Inferior parietal cortex (tissue), 1 donor: ENCODE data around the gene TRIM40.
A peak's percentile ranks its signal among the peaks of the same experiment; 100 is the strongest.
"Not testable (repeated sequence)": the region's sequence is repeated elsewhere in the genome, so short reads cannot be mapped to it uniquely, and the experiment has no call there.

Experiments
- DNase-seq: peaks from one replicate; pipeline ENCODE4 v3.0.0-alpha.2; 2016; ENCODE audit errors: extremely low spot score

The TRIM40 gene

DNA sequence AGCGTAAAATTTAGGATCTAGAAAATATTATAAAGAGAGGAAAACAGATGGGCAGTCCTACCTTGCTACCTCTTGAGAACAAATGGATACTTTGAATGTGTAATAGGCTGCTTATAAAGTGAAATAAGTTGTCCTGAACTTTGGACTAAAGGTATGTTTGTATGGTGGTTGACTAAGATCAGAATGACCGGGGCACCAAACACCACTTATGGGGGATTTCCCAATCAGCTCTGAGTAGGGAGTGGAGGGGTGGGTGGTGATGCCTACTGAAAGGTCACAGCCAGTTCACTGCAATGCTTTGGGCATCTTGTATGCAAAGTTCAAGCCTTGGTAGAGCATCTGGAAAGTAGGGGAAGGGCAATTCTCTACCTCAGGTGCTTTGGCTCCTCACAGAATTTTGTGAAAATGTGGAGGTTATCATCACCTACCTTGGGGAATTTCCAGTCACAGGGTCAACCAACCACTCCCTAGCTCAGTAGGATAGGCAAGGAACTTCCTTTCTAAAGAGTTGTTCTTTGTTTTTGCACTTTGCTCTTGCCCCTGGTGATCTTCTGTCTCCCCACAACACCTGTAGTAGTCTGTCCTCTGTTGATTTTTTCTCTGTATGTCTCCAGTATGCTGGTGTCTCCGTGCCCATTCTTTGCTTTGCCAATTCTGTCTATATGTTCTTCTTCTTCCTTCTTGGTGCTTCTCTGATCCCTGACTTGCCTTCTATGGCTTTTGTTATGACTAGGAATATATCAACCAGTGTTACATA is 22.8 kb upstream of the TRIM40 start, which contains the start of gene TRIM31:
Gene TRIM31, minus strand, starts transcription at position 88 of the 757 bp plus-strand sequence. CDS start 285 bp downstream, outside the sequence.
- DNase-seq = no peak

DNA sequence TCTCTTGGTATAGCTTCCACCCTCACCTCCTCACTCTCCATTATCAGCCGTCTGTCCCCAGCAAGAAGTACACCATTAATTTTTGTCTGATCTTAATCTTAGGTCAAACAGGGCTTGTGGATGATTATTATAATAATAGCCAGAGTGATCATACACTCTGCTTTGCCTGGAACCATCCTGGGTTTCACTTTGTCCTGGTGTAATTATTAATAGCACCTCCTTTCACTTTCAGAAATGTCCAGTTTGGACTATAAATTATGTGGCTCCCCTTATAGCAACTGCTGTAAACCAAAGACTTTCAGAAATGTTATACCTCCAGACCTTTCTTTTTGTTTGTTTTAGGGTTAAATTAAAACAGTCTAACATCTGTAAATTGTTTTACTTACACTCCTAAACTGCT is 22.1 kb upstream of the TRIM40 start:
- DNase-seq = no peak

DNA sequence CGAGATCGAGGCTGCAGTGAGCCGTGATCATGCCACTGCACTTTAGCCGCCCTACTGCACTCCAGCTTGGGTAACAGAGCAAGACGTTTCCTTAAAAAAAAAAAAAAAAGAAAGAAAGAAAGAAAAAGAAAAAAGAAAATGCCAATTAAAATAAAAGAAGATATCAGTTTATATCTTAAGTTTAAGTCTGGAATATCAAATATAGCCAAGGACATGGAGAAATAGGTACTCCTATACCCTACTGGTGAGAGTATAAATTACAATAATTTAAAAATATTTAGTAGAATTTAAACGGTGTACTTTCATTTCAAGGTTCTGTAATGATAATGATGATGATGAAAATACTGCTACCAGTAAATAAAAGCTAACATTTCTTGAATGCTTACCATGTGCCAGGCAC is 19.2 kb upstream of the TRIM40 start:
- no peak for DNase-seq

GRCh38 chr6:30118691-30119090 is 17.2 kb upstream of the TRIM40 start:
- DNase-seq = not testable (repeated sequence)

DNA sequence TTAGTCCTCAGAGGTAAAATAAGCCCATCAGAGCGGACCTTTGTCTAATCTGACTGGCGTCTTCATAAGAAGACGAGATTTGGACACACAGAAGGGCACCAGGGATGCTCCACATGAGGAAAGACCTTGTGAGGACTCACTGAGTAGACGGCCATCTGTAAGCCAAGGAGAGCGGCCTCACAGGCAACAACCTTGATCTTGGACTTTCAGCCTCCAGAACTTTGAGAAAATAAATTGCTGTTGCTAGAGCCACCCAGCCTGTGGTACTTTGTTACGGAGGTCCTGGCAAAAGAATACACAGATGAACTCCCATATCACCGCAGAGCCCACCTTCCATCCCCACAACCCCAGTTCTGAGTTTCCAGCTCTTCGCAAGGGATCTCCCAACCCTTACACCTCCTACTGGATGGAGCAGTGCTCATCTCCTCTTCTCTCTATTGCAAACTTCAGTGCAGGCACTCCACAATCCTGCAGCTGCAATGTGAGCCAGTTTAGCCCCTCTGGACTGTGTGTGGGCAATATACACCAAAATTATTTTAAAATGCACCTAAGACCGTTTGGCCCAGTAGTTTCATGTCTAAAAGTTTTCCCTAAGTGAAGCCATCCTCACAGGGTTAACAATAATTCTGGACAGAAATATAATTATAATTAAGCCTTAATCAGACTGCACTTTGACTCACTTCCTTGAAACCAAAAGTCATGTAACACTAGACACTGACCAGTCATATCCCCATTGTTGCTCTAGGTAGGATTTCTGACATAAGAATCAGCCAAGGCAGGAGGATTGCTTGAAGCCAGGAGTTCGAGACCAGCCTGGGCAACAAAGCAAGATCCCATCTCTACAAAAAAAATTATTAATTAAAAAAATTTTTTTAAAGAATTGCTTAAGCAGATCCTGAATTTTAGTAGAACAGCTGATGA is 14.2 kb upstream of the TRIM40 start:
- DNase-seq = no peak

- DNase-seq = no peak
Measured at GRCh38 chr6:30122515-30122914, 13.4 kb upstream of the TRIM40 start.

DNA sequence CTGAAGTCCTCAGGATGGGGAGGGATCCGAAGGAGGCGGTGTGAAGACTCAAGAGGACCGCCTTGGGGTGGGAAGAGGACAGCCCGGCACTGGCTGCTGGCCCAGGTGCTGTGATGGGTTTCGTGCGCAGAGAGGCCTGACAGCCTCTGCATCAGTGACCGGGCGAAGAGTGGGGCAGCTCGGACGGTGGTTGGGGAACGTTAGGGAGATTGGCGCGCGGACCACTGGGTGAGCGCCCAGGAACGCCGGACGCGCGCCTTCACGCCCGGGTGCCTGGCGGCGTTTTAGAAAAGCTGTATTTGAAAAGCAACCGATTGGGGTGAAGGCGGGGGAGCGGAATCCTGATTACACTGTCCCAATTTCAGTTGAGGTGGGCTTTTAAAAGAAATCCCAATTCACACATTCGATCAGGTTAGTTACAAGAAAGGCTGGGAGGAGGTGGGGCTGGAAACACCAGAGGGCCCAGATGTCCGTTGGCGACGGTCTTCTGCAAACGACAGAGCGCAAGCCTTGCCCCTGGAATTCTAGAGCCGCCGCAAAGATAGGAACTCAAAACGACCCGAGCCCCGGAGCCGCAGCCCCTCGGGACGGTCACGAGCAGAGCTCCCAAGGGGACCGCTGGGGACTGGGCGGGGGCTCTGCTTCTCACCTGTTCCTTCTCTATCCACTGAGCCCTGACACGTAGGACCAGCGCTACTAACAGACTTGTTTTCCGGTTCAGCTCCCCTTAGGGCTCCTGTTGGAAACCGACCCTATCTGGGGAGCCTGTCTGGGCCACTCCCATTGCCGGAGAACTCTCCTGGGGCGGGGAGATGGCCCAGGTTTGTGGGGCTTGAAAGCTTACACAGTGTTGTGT is 8.5 kb upstream of the TRIM40 start:
- DNase-seq = no peak

DNA sequence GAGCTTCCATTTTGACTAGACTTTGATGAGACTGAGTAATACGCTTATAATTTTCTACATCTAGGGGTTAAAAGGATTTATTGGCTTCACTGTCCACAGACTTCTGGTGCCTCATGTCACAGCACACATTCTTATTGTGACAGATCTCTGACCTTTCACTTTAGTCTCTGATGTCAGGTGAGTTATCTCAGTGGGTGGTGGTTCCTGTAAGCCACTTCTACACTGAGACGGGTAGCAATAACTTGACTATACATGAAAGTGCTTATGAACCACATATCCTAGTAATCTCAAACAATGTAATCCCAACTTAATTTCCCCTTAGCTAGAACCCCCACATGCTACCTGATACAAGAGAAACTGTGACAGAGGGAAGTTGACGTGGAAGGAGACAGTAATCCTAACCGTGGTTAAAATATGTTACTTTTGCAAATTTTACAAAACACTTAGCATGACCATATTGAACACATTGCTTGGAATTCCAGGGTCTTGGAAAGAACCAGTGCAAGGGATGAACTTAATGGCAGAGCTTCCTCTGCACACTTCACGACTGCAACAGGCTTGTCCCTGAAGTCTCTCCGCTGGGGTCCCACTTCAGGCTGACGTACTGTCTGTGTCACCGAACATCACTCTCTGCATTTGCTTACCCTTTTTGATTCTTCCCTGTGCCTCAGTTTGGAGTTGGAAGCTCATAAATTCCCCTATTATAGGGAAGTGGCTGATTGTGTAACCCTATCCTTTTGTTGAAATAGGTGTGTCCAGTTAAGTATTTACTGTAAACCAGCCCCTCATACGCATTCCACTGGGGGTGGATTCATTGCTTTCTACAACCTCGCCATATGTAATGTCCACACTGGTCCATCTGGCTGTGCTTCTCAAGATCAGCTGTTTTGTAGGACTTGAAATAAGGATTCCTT is 6.4 kb upstream of the TRIM40 start:
- no peak for DNase-seq

GRCh38 chr6:30130179-30130679 is 5.7 kb upstream of the TRIM40 start:
- no peak for DNase-seq

GRCh38 chr6:30130887-30131862 is 4.8 kb upstream of the TRIM40 start:
- DNase-seq = peak; percentile 83

GRCh38 chr6:30131947-30132497 is 3.9 kb upstream of the TRIM40 start:
- DNase-seq = no peak

GRCh38 chr6:30135147-30135546 is 793 bp upstream of the TRIM40 start:
- no peak for DNase-seq

DNA sequence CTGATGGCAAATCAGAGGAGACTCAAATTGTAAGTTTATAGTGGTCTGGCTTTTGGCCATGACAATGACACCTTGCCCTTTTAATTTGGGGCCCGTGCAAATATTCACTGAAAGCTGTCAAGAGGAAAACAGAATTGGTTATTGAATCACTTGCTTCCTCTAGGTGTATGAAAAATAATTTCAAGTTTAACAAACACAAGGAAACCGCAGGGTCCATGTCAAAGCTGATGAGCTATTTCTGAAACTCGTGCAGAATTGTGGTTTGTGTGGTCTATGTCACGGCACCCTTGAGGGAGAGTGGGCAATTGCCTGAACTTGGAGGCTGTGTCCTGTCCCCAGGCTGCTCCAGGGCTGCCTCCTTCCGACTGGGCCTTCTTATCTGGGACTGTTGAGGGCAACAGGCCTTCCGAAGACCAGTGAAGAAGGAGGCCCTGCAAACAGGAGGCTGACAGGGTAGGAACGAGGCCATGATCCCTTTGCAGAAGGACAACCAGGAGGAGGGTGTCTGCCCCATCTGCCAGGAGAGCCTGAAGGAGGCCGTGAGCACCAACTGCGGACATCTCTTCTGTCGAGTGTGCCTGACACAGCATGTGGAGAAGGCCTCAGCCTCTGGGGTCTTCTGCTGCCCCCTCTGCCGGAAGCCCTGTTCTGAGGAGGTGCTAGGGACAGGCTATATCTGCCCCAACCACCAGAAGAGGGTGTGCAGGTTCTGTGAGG is 788 bp downstream of the TRIM40 start:
- no peak for DNase-seq

- not testable (repeated sequence) for DNase-seq
Measured at GRCh38 chr6:30140240-30140639, 4.3 kb downstream of the TRIM40 start.

DNA sequence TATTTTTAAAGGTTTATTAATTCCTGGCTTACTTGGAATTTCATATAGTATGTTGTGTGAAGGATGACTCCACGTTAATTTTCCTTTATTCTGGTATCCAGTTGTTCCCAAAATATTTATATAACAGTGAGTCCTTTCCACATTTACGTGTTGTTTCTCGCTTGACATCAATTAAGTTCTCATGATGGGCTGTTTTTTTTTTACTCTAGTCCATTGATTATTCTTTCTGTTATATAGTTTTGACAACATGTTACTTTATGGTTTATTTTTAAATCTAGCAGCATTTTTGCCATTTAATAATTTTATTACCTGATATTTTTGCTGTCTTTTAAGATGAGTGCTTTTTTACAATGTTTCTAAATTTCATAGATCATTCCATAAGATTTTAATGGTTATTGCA is 6.7 kb downstream of the TRIM40 start:
- no peak for DNase-seq

DNA sequence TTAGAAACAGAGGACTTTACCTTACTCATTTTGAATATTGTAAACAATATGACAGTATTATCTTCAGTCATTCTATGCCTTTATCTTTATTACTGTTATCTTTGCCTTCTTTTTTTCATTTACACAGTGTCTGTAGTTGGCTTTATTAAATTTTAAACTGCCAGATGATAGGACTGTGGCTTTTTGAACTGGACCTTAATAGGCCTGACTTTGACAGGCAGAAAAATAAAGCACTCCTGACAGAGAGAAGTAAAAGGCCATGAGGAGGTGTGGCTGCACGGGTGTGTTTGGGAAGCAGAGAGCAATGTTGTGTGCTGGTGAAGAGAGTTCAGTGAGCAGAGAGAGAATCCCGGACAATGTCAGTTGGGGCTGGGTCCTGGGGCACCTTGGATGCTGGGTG is 7.8 kb downstream of the TRIM40 start:
- DNase-seq = no peak

- DNase-seq = no peak
Measured at GRCh38 chr6:30144811-30145210, 8.9 kb downstream of the TRIM40 start.

DNA sequence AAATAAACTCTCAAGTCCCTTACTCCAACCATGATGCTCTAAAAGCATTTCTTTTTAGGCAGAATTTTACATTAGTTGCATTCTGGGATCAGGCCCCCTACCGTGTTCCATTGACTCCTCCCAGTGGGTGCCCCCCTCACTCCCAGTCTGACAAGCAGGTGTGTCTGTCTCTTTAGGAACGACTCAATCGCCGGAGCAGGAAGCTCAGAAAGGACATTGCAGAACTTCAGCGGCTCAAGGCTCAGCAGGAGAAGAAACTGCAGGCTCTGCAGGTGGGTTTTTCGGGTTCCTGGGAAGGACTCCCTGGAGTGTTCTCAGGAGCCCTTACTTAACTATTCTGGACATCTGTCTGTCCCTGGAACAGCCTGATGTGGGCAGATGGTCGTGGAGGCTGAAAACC is 9.9 kb downstream of the TRIM40 start:
- DNase-seq = no peak
